Cerebellar nuclear complex (tissue), 1 donor: ENCODE measurements around the gene POLRMT.
A peak's percentile ranks its signal among the peaks of the same experiment; 100 is the strongest.

ENCODE experiments used
- DNase-seq, 2 experiments: peaks; one replicate each; lab custom pipeline; 2025; lab: John Stamatoyannopoulos, UW

The POLRMT gene

DNA sequence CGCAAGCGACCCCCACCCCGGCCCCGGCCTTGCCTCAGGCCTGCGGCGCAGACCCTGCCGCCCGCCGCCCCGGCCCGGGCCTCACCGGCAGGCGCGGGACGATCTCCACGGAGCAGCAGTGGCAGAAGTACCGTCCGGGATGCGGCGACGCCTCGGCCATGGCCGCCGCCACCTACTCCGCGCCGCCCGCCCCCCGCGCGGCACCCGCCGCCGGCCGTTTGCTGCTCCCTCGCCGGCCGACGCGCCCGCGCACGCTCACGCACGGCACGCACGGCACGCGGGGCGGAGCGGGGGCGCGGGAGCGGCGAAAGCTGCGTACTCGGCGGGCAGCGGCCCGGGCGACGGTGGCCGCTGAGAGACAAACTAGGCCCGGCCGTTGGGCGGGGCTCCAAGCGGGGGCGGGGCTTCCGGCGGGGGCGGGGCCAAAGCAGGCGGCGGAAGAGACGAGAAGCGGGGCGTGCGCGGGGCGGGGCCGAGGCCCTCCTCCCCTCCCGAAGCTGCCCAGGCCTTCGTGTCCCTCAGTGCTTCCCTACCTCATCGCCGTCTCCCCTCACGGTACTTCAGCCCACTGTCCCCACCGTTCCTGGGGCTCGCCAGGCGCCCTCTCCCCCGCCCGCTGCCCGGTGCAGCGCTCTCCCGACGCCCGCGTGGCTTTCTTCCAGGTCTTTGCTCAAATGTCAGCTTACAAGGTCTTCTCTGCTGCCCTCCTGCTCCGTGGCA lies 29.8 kb upstream of the POLRMT start, which contains the start of gene RNF126:
Gene RNF126 (minus strand): TSS at position 253 of the 720 bp plus-strand sequence. CDS start 93 bp downstream, at position 160.
- peak in 1 of 2 experiments; percentile 56 for DNase-seq

- no peak for DNase-seq
Measured at GRCh38 chr19:662207-662961, 29.0 kb upstream of the POLRMT start.

DNA sequence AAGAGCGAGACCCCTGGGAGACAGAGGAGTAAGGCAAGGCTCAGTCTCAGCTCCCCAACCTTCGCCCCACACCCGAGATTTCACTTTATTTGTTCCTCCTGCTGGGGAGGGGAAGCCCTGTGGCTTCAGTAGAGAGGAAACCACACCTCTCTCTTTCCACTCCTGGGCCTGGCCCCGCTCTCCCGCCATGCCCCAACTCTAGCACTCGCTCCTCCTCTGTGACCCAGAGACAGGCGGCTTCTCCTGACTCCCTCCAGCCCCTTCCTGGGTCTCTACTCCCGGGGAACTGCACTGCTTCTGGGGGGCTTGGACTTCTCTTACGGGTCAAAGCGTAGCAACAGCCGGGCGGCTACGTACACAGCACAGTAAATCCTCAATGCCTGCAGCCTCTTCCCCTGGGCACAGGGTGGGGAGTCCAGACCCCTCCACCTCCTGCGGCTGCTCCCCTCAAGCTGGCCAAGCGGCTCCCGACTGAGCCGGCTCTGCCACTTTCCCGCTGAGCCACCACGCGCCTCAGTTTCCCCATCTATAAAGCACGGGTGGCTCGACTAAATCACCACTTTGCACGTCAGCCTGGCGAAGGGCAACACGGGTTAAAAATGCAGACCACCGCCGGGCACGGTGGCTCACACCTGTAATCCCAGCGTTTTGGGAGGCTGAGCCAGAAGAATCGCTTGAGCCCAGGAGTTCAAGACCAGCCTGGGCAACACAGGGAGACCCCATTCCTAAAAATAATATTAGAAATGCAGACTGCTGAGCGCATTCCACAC lies 28.3 kb upstream of the POLRMT start:
- DNase-seq, result no peak

GRCh38 chr19:660793-661426 lies 27.6 kb upstream of the POLRMT start:
- no peak for DNase-seq

- no peak for DNase-seq
Measured at GRCh38 chr19:658916-659839, 25.8 kb upstream of the POLRMT start.

- DNase-seq, result no peak
Measured at GRCh38 chr19:658059-658839, 24.9 kb upstream of the POLRMT start.

- DNase-seq, result no peak
Measured at GRCh38 chr19:657611-658010, 24.3 kb upstream of the POLRMT start.

DNA sequence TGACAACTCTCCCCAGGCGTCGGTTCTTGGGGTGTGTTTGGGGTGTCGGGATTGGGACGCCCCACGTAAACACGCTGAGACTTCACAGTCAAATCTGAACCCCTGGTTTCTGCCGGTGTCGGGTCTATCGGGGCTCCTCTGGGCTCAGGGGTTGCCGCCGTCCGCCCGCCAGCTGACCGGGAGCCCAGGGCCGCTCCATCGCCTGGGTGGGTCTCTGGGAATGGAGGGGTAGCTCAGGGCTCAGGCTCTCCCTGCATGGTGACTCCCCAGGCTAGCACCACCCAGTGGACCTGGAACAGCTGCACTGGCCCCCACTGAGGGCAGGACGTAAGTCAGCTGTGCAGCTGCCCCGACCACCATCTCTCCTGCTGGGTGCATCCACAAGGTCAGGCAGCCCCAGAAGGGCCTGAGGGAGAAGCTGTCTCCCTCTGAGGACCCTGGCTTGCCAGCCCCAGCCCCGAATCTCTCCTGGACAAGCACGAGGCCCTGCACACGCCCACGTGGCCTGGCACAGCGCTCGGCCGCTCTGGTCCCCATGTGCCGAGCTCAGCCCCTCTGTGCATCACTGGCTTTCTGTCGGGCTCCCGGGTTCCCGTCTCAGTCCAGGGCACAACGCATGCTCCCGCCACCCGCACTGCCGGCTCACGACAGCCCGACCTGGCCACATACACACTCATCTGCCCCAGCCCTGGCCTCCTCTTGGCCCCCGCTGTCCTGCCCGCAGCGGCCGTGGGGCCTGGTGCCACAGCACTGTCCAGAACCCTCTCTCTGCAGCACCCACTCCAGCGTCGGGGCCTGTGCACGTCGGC lies 23.6 kb upstream of the POLRMT start:
- DNase-seq, result no peak

- DNase-seq, result no peak
Measured at GRCh38 chr19:655691-656090, 22.4 kb upstream of the POLRMT start.

DNA sequence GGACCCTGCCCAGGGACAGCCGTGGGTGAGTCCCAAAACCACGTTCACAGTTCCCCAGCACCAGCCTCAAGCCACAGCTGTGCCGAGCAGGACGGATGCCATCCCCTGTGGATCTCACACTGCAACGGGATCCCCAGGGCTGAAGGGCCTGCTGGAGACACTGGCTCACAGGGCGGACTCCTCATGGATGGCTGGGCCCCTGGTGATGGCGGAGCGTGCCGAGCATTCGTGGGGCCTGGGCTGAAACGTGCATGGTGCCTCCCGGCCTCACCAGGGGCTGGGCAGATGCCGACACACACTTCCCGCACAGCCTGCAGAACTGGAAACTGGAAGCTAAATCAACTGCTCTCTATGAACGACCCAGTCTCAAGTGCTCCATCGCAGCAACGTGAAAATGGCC lies 20.1 kb upstream of the POLRMT start:
- DNase-seq, result no peak

DNA sequence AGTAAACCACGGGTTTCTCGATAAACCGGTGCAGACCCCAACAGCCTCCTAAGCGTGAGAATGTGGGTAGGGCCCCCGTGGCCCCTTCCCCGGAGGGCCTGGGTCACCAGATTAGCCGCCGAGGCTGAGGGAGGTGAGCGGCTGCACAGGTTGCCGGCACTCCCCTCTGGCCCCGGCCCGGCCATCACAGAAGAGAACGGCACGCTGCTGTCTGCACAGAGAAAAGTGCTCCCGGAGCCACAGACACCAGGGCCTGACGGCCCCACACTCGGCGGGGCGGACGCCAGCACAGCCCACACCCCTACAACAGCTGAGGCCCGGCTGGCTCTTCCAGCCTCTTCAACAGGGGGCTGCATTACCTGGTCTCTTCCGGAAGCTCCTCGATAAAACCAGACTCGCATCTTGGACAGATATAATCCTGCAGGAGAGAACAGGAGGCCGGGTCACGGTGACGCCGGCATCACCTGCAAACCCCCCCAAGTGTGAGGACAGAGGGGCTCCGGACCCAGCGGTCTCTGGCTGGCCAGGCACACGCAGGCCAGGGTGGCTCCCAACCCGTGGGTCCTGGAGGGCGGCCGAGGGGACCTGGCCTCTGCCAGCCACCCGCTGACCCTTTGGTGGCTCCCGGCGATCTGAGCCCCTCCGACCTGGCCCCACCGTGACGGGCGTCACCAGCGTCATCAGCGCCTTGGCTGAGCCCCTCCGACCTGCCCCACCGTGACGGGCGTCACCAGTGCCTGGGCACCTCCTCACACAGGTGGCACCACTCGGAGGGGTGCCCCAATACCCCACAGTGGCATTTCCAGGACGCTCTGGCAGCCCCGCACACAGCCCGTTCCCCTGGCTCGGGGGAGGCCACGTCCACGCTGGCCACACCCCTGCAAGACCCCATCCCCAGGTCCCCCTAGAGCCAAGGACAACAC lies 19.4 kb upstream of the POLRMT start:
- no peak for DNase-seq

DNA sequence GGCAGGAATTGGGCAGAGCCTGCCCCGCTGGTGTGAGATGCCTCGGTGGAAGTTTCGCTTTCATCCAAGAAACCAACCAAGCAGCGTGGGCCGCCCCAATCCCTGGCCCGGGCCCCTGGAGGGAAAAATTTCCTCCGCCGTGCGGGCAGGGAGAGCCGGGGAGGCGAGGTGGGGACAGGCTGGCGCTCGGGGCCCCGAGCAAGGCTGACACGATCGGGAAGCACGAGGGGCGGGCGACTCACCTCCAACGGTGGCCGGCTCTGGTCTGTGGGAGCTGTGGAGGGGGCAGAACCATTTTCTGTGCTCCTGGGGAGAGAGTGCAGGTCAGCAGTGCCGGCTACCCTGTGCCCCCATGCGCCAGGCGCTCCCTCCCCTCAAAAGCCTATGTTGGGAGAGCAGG lies 18.7 kb upstream of the POLRMT start:
- DNase-seq, result no peak

DNA sequence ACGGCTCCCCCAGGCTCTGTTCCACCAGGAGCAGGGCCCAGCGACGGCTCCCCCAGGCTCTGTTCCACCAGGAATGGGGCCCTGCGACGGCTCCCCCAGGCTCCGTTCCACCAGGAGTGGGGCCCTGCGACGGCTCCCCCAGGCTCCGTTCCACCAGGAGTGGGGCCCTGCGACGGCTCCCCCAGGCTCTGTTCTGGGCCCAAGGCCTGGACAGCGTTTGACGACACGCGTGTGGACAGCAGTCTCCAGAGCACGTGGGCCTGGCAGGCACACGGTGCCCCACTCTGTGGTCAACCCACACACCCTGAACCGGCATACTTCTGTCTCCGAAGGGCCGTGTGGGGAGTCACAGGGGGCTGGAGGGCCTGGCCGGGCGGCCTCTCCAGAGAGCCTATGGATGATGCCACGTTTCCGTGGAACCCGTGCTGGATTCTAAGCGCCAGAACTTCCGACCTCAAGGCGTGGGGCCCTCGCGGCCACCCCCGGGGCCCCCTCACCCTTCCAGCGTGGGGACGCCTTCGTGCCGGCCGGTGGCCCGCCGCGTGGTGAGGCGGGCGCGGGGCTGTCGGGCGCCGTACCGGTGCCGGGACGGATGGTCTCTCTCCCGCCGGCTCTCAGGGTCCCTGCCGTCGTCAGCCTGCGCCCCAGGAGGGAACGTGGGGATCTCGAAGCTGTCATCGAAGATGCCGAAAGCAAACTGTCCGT lies 17.9 kb upstream of the POLRMT start:
- DNase-seq, result no peak

- DNase-seq, result no peak
Measured at GRCh38 chr19:650121-650520, 16.8 kb upstream of the POLRMT start.

DNA sequence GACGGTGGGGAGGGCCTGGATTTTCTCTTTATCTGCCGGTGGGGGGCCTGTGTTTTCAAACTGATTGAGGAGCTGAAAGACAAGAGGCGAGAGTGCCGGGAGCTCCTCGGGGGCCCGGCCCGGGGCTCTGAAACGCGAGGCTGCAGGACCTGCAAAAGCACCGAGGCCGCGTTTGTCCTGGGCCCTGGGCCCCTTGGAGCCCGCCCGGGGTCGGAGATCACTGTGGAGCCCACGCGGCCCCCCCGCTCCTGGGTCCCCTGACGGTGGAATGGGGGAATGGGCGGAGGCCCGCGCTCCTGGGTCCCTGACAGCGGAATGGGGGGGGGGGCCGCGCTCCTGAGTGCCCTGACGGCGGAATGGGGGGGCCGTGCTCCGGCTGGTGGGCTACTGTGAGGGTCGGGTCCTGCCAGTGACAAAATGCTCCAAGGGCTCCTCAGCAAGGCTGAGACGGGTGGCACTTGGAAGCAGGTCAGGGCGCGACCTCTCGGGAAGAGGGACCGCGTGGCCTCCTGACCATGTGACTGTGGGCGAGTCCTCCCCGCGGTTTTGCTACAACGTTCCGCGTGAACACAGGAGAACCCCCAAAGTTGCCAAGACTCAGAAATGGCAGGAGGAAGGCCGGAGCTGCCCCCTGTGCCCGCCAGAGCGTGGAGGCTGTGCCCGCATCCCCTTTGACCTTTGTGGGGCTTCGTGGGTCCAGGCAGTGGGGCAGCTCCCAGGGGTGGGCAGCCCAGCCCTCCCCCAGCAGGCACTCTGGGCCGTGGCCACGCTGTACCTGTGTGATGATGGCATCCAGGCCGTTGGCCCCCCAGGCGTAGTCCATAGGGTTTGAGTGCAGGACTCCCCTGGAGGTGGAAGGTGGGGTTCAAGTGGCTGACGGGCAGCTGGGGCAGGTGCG lies 15.8 kb upstream of the POLRMT start:
- no peak for DNase-seq

DNA sequence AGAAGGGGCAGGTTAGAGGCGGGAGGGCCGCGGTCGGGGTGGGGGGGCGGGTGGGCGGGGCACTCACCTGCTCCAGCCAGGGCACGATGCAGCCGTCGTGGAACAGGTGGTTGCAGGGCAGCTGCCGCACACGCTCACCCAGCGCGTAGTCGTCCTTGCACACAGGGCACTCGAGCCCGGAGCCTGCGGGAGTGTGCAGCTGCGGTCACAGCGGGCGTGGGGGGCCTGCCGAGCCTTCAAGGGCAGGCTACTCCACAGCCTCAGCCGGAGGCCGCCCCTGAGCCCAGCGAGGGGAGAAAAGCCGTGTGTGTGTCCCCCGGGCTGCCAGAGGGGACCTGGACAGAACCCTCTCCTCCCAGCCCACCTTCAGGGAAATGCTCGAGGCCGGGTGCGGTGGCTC lies 15.0 kb upstream of the POLRMT start:
- no peak for DNase-seq
